ENCODE results near the gene CLCN5.

Gene CLCN5

GRCh38 chrX:49958727-49959485 is 36.5 kb downstream of the CLCN5 start:
- no peaks in the 10 kb centered on the region for H3F3A ChIP-seq (ENCODE audit: insufficient read depth)
- H3K9ac ChIP-seq (ENCODE audit: low read length) = no peak overlapping the region
- no peaks in the 10 kb centered on the region for H3K79me2 ChIP-seq (ENCODE audit: insufficient read depth, low read length)
- no peaks in the 10 kb centered on the region for H3K9me3 ChIP-seq (ENCODE audit: insufficient read depth, low read length)
- H3K4me3 ChIP-seq (ENCODE audit: insufficient read depth, low read length, poor library complexity, severe bottlenecking) = no peak overlapping the region
- H2AFZ ChIP-seq (ENCODE audit: low read depth, low read length, severe bottlenecking) = no peak overlapping the region
- no peaks in the 10 kb centered on the region for H3K27me3 ChIP-seq (ENCODE audit: low read length)
- no peak overlapping the region for H3K4me2 ChIP-seq (ENCODE audit: low read depth, low read length, poor library complexity, severe bottlenecking)
- no peak overlapping the region for H3K27ac ChIP-seq (ENCODE audit: low read depth, low read length)
- no peaks in the 10 kb centered on the region for H4K20me1 ChIP-seq (ENCODE audit: low read depth, low read length)
- no peaks in the 10 kb centered on the region for H3K36me3 ChIP-seq (ENCODE audit: low read length)
- no peaks in the 10 kb centered on the region for H3K9me2 ChIP-seq (replicated peaks; ENCODE audit: insufficient read depth, low read length)
- no peak for TF ChIP-seq CTCF (IDR thresholded peaks at IDR 0.05; ENCODE audit: insufficient read depth, low read length, poor library complexity, severe bottlenecking)
- TF ChIP-seq EZH2phosphoT487 (conservative IDR thresholded peaks at IDR 0.05; ENCODE audit: low read length) = no peak

GRCh38 chrX:49959602-49960001 is 37.2 kb downstream of the CLCN5 start:
- Histone ChIP-seq H3K9me3 (ENCODE audit: insufficient read depth, low read length) (no peaks in the 10 kb centered on the region), H3K4me3 (ENCODE audit: insufficient read depth, low read length, poor library complexity, severe bottlenecking) (no peak overlapping the region), H3K4me2 (ENCODE audit: low read depth, low read length, poor library complexity, severe bottlenecking) (no peak overlapping the region), H3K9ac (ENCODE audit: low read length) (no peak overlapping the region), H2AFZ (ENCODE audit: low read depth, low read length, severe bottlenecking) (no peak overlapping the region), H3K27me3 (ENCODE audit: low read length) (no peaks in the 10 kb centered on the region), H4K20me1 (ENCODE audit: low read depth, low read length) (no peaks in the 10 kb centered on the region), H3K79me2 (ENCODE audit: insufficient read depth, low read length) (no peaks in the 10 kb centered on the region), H3K27ac (ENCODE audit: low read depth, low read length) (no peak overlapping the region), H3K36me3 (ENCODE audit: low read length) (no peaks in the 10 kb centered on the region), H3K9me2 (replicated peaks; ENCODE audit: insufficient read depth, low read length) (no peaks in the 10 kb centered on the region), H3F3A (ENCODE audit: insufficient read depth) (no peaks in the 10 kb centered on the region)
- TF ChIP-seq CTCF (IDR thresholded peaks at IDR 0.05; ENCODE audit: insufficient read depth, low read length, poor library complexity, severe bottlenecking) = no peak
- no peak for TF ChIP-seq EZH2phosphoT487 (conservative IDR thresholded peaks at IDR 0.05; ENCODE audit: low read length)

GRCh38 chrX:49960061-49960460 is 37.7 kb downstream of the CLCN5 start:
- H3K4me3 ChIP-seq (ENCODE audit: insufficient read depth, low read length, poor library complexity, severe bottlenecking) = no peak overlapping the region

More at GRCh38 chrX:49960061-49960460, 37.7 kb downstream of the CLCN5 start:
- TF ChIP-seq CTCF (IDR thresholded peaks at IDR 0.05; ENCODE audit: insufficient read depth, low read length, poor library complexity, severe bottlenecking) (no peak), EZH2phosphoT487 (conservative IDR thresholded peaks at IDR 0.05; ENCODE audit: low read length) (no peak)
- no peaks in the 10 kb centered on the region for H4K20me1 ChIP-seq (ENCODE audit: low read depth, low read length)
- no peaks in the 10 kb centered on the region for H3K79me2 ChIP-seq (ENCODE audit: insufficient read depth, low read length)
- H3K9ac ChIP-seq (ENCODE audit: low read length) = no peak overlapping the region
- no peak overlapping the region for H3K27ac ChIP-seq (ENCODE audit: low read depth, low read length)
- H3K9me3 ChIP-seq (ENCODE audit: insufficient read depth, low read length) = no peaks in the 10 kb centered on the region
- no peaks in the 10 kb centered on the region for H3K36me3 ChIP-seq (ENCODE audit: low read length)
- H3K27me3 ChIP-seq (ENCODE audit: low read length) = no peaks in the 10 kb centered on the region
- no peak overlapping the region for H2AFZ ChIP-seq (ENCODE audit: low read depth, low read length, severe bottlenecking)
- no peak overlapping the region for H3K4me2 ChIP-seq (ENCODE audit: low read depth, low read length, poor library complexity, severe bottlenecking)
- H3K9me2 ChIP-seq (replicated peaks; ENCODE audit: insufficient read depth, low read length) = no peaks in the 10 kb centered on the region
- no peaks in the 10 kb centered on the region for H3F3A ChIP-seq (ENCODE audit: insufficient read depth)

Data from SU-DHL-6 (cell line).